Activated CD4-positive, CD25-positive, alpha-beta regulatory T cell treated with anti-CD3 and anti-CD28 coated beads, Interleukin-2, amount 50 U/mL, for 72 hours (primary cell): Measurements from ENCODE around the gene SEC16A.

ENCODE experiments used
- DNase-seq: peaks from one replicate; pipeline ENCODE4 v3.0.0; 2021

Gene SEC16A

DNA sequence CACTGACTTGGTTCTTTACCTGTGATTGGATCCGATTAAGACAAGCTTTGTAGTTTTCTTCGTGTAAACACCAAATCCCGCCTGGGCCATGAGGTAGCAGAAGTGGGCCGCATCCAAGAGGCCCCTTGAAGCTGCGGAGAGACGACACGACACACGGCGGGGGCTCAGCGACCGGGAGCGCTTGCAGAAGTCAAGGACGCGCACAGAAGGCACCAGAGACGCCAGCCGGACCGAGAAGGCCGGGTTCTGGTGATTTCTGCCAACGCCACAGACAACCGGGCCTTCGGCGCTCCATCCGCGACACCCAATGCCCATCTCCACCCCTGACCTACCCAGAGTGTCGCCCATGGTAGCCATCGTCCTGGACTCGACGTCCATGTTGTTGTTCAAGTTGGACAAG lies 23.4 kb downstream of the SEC16A start:
- no peak for DNase-seq

DNA sequence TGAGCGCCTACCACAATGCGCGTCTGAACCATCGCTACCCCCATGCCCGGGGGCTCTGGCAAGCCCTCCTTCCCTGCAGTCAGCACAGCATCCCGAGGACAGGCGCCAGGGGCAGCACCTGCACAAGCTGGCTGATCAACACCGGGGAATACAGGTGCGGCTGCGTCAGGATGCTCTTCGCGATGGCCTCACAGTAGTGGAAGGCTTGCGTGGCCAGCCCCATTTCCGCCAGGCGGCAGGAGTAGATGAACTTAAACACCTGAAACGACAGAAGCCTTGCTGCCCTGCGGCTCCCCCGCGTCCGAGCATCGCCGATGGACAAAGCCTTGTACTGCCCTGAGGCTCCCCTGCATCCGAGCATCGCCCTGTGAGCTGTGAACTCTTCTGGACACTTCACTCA lies 25.5 kb downstream of the SEC16A start:
- no peak for DNase-seq

DNA sequence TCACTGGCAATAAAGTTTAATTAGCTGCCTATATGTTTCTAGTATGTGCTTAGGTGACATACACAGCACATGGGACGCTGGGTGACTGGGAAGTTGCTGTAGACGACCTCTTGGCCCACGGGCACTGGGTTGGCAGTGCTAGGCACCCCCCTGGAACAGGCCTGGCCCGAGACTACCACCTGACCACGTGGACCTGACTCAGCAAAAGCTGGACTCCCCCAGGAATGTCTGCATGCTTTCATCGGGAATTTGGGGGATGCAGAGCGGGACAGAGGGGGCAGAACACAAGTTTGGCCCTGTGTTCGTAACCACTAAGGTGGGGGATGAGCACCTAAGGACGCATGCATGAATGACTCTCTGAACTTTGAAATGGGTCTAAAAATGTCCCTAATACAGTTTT lies 26.6 kb downstream of the SEC16A start:
- DNase-seq: no peak

DNA sequence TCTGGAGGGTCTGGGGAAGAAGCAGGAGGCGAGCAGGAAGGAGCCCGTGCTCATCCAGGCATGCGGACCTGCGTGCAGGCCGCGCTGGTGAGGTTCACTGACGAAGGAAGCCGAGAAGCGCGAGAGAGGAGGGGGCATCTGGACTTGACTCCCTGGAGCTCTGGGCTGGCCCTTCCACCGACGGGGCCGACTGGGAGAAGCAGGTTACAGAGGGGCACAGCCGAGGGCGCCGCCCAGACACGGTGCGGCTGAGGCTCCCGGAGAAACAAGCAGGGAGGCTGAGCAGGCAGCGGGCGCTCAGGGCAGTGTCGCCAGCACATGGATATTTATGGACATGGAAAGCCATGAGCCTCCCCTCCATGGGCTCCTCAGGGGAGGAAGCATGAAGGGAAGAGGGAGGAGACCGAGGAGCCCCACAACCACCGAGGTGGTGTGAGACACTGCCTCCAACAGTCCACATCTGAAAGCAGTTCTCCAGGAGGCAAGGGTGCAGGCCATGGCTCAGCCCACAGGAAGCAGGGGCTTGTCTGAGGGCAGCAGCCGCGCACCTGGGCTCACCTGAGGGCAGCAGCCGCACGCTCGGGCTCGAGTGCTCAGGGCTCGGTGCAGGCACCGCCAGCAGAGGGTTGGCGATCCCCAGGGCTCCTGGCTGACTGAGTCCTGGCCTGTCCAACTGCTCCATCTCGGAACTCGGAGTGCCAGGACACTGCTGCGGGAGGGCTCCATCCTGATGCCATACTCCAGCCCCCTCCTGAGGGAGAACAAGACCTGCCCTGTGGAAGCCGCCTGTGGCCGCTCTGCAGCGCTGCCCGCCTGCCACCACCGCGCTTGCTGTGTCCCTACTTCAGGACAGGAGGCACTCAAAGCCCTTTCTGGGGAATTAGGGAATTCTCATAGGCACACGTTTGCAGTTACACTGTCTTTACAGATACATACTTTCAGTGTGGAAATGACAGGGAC lies 27.5 kb downstream of the SEC16A start:
- no peak for DNase-seq

DNA sequence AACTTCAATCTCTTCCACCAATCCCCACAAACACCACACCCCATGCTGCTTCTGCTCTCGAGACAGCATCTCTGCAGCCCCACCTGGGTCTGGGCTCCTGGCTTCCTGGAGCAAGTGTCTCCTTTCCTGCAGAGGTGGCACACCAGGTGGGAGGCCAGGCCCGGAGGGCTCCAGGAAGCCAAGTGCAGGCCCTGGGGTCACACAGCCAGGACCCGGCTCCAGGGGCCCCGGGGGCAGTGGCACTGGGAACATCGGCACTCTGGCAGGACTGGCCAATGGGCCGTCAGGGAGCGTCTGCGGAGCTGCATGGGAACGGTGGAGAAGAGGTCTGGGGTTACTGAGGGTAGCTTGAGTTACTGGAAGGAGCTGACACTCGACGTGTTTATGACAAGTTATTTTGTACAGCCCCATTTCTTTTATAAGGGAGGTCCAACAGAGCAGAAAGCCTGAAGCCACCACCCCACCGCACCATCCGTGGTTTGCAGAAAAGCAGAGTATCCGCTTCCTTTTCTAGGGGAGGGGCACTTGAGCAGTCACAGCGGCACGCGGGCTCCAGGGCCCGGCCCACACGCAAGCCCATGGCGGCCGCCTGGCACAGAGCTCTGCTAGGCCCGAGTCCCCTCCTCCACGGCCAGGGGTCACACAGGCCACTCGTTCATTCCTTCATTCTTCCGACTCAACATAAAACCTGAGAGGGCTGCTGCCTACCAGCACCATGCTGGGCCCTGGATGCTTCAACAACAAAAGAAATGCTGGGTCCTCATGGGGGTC lies 28.6 kb downstream of the SEC16A start:
- no peak for DNase-seq

DNA sequence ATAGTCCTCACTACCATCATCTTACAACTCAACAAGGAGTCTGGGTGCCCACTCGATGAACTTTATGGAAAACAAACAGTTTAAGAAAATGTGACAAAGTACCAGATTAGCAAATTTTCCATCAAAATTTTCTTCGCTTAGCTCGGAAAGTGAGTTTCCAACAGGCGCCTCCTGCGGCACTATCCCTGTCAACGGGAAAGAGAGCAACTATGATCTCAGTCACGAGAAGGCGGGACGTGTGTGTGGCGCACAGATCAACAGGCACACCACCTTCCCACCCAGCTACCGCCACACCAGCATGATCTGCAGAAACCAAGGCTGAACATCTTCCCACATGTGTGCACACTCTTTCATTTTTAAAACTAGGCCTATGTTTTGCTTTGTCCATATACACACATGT lies 29.5 kb downstream of the SEC16A start:
- no peak for DNase-seq

DNA sequence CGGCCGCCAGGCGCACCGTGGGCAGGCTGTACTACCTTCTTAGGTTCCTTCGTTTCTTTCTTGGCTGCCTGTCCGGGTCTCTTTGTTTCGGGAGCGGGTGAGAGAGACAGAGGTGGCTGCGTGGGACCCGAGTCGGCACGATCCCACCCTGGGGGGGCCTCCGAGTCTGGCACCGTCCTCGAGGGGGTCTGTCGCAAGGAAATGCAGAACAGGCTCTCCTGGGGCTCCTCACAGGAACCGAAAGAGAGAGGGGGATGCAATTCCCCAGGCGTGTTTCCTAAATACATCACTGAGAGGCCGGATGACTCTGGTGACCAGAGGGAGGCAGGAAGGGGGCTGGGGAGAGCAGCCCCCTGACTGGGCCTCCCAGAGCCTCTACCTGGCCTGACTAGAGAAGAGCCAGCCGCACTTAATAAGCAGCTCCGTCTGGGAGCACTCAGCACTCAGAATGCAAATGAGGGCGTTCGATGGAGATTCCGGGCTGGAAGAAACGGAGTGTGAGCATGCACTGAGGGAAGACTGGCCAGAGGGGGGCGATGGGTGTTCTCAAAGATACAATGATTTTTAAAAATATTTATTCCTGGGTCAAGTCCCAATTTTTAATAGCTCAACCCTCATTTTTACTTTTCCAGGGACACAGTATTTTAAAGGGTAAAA lies 31.5 kb downstream of the SEC16A start:
- DNase-seq: no peak

DNA sequence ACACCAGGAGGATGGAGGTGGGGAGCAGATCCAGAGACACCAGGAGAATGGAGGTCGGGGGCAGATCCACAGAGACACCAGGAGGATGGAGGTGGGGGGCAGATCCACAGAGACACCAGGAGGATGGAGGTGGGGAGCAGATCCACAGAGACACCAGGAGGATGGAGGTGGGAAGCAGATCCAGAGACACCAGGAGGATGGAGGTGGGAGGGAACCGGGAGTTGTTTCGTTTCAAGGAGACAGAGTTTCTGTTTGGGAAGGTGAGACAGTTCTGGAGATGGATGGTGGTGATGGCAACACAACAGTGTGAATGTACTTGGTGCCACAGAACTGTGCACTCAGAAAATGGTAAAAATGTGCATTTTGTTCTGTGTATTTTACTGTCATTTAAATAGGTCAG lies 34.2 kb downstream of the SEC16A start:
- no peak for DNase-seq

DNA sequence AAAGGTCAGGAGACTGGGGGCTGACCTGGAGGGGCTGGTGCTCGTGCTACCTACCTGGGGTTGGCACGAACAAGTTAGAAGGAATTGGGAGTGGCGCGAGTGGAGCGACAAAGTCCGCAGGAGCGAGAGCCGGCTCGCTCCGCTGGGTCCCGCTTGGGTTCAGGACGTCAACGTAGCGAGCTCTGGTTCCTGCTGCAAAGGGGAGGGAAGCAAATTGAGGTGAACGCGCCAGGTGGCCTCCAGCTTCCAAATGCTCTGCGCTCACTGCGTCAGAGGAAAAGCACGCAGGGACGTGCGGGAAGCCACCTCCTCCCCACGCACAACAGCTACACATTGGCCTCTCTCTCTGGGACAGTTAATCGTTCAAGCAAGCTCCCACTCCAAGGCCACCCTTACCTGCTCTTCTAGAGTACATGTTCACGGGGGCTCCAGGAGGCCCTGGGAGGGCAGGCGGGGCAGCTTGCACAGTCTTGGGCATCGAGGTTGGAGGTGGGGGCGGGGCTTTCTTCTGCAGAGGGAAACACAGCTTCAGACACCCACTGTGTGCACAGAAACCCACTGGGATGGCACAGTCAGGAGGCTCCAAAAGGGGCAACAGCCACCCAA lies 35.6 kb downstream of the SEC16A start:
- DNase-seq: no peak

DNA sequence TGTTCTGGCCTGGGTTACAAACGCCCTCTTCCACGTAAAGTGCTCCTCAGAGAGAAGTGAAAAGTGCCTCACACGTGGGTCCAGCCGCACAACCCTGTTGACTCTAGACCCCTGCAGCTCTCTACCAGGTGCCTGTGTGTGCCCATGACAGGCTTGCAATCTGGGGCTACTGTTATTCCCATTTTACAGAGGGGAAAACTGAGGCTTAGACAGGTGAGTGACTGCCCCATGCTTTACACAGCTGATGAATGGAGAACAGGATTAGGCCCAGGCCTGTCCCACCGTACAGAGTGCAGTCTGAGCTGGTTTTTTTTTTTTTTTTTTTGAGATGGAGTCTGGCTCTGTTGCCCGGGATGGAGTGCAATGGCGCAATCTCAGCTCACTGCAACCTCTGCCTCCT lies 37.0 kb downstream of the SEC16A start:
- no peak for DNase-seq

DNA sequence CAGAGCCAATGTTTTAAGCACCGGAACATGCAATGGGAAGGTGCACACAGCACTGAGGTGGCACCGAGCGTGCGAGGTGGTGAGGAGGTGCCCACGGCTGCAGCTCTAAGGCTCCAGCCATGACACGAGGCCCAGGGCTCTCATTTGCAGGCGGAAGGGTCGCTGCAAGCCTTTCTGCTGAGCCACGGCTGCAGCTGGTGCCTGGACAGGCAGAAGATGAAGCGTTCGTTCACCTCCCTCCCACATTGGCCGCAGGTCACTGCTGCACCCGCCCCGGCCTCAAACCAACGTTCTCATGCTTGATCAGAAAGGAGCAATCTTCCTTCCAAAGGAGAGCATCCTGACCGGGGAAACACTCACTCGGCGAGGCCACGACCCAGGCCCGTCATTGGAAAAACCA lies 38.7 kb downstream of the SEC16A start:
- DNase-seq: no peak

DNA sequence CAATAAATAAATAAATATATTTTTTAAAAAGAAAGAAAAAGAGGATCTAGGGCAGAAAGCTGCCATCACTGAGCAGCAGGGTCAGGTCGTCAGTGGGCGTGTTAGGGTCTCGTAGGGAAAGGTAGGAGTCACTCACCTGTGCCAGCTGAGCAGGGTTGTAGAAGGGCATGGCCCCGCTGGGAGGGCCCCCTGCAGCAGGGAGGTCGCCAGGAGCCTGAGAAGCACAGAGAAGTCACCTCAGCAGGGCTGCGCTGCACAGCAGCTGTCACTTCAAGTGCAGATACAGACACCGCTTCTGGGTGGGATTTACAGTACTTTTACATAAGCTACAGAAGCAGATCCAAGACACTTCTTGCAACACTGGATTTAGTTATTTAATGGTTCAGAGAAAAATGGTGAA lies 39.2 kb downstream of the SEC16A start:
- no peak for DNase-seq

DNA sequence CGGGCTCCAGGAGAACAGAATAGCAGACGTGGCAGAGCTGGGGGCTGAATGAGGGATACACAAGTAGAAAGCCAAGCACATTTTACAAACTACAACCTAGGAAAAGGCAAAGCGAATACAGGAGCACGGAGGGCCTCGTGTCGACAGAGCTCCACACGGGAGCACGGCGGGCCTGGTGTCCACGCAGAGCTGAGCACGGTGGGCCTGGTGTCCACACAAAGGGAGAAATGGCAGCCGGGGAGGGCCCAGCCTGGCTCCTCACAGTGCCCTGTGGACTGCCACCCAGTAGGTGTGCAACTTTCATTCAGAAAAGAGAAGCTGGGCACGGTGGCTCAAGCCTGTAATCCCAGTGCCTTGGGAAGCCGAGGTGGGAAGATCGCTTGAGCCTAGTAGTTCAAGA lies 39.8 kb downstream of the SEC16A start:
- no peak for DNase-seq

DNA sequence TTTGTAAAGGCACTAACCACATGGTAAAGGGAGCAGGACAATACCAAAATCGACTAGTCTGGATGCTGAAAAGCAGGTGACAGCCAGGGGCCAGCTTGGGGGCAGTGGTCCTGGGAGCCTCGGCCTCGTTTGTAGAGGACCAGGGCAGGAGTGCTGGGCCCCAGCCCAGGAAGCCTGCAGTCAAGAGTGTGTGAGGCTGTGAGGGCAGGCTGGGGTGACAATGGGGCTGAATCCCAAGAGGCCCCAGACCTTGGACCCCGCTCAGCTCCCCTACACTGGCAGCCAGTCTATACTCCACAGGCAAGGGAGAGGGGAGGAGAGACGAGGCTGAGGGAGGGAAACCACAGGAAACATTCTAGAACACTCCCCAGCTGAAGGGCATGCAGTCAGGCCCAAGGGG lies 40.6 kb downstream of the SEC16A start:
- no peak for DNase-seq

DNA sequence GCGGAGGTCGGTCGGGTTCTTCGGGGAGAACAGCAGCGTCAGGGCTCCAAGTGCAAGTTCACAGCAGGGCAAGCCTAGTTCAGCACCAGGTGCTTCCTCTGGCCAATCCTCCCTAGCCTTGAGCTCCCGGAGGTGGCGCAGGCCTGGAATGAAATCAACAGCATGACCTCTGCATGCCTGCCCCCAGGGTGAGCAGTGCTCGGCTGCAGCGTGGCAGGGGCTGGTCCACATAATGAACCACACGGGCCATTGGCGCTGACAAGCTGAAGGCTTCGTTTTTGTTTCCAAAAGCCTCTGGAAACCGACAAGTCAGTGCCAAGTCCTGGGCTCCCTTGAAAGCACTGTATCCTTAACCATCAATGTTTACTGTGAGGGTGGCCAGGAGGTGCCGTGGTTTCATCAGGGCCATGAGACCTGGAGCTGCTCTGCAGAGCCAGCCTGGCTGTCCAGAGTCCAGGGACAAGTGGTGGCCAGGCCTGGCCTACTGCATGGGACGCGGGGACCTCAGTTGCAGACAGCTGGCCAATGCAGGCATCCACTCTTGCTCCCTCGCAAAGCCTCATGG lies 41.1 kb downstream of the SEC16A start:
- no peak for DNase-seq

DNA sequence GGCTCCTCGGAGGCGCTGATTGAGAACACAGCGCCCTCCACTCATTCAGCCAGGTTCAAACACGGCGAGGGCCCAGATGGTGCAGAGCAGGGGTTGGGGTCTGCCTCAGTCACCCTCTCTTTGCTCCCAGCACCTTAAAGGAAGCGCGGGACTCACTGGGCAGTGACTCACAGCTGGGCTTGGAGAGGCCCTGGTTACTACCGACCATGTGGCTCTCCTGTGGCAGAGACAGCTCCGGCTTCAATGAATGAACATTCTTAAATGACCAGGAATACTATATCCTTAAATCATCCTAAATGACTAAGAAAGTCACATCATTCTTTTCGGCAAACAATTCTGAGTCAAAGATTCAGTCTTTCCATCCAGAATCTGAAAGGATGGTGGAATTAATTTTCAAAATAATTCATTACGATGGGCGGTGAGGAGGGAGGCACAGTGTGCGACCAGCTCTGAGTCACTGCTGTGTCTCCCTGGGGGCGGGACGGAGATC lies 41.6 kb downstream of the SEC16A start:
- no peak for DNase-seq

DNA sequence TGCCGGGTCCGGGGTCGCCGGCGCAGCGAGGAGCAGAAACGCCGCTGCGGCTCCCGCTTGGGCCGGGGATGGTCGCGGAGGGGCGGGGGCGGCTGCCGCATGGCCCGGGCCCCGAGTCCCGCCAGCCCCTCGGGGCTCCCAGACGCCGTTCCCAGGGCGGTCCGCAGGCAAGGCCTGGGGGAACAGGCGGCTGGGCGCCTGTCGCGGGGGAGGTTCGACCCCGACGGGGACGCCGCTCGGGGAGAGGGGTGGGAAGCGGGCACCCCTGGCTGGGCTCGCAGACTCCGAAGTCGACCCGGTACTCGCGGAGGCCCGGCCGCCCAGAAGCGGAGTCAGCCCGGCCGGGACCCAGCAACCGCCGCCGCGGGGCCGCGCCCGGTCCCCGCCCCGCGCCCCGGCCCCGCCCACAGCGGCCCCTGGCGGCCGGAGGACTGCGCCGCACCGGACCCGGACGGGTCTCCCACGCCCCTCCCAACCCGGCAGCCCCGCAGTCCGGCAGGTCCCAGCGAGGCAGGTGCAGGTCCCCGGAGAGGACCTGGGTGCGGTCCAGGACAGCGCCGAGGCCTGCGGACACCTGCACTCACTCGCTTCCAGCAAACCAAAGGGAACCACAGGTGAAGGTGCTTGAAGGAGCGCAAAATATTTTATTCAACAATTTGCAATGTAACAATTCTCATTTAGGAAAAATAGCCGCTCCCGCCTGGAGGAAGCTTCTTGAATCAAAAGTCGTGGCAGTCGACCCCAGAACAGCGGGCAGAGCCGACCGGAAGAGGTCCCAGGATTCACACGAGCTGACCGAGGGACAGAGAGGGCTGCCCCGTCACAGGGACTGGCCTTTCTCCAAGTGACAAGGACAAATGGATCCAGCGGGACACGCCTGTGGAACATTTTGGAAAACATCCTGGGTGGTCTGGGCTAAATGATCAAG lies 43.1 kb downstream of the SEC16A start, which contains the start of gene INPP5E:
INPP5E (minus strand) TSS at position 365 of the 928 bp plus-strand sequence. CDS start 426 bp downstream, outside the sequence.
- DNase-seq: peak; percentile 95

DNA sequence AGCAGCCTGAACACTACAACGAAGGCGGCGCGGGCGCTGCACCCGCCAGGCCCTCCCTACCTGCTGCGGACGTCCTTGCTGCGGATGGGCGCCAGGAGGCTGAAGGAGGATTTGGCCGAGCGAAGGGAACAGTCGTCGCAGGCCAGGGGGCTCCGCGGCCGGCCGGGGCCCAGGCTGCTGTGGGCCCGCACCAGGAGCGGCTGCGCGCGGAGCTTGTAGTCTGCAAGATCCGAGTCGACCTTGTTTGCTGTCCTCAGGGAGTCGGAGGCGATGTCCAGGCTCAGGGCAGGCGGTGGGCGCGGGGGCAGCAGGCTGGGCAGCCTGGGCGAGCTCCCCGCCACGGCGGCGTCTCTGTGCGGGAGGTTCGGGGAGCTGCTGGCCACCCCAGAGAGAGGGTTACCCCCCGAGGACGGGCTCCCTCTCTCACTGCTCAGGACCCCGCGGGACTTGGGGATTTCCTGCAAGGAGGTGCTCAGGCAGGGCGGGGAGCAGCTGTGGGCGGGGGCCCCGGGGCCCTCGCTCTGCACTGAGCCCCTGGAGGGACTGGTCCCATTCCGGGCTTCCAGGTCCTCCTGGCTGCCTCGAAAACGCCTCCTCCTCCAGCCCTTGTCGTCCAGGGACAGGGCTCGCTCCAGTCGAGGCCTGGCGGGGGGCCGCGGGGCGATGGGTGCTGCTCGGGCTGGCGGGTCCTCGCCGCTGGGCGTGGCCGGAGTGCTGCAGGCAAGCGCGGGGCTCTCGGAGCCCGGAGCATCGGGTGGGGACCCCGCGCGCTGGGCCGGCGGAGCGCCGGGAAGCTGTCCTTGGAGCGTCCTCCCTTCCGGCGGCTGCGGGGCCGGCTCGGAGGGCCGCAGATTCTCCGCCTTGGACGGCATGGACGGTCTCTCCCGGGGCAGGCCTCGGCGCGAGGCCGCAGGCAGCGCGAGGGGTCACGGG lies 44.0 kb downstream of the SEC16A start:
- DNase-seq: peak; percentile 62

DNA sequence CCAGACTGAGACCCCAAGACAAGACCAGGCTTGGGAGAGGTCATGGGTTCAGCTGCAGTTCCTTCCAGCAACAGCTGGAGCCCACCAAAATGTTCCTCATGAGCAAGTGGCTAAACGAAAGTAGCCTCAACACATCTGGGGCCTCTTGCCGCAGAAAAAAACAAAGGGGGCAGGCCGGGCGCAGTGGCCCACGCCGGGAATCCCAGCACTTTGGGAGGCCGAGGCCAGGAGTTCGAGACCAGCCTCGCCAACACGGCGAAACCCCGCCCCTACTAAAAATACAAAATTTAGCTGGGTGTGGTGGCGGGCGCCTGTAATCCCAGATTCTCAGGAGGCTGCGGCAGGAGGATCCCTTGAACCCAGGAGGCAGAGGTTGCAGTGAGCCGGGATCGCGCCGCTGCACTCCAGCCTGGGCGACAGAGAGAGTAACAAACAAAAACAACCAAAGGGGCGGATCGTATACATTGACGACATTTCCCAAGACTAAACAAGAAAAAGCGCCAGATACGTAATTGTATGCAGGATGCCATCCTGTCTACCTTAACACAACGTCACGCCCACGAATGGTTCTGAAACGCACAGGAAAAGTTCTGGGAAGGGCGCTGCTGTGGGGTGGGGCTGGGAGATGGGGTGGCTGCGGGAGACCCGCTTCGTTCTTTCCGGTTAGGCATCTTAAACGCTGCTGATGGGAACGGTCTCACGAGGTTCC lies 44.8 kb downstream of the SEC16A start:
- no peak for DNase-seq

DNA sequence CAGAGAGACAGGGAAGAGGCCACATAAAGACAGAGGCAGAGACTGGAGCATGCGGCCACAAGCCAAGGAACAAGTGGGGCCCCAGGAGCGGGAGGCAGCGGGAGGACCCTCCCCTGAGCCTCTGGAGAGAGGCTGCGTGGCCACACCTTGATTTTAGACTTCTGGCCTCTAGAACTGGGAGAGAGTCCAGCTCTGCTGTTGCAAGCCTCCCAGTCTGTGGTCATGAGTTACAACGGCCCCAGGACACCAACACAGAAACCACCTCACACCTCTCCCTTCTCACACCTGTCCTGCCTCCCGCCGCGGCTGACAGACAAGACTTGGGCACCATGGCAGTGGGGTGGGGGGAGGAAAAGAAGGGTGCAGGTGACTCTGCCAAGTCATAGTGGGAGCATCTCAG lies 45.4 kb downstream of the SEC16A start:
- DNase-seq: no peak
